ENCODE results near the gene PDE9A.
"Not testable (repeated sequence)": the region's sequence is repeated elsewhere in the genome, so short reads cannot be mapped to it uniquely, and the experiment has no call there.

The PDE9A gene

DNA sequence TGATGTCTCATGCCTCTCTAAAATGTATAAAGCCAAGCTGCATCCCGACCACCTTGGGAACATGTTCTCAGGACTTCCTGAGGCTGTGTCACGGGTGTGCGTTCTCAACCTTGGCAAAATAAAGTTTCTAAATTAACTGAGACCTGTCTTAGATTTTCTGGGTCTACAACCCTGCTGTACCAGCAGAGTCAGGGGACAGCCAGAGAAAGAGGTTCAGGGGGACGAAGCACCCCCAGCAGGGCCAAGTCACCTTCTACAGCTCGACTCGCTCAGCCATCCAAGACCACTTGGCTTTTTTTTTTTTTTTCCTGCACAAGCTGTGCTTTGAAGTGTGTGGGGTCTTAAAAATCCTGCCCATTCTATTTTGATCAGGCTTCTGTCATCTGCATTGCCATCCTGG, 28.5 kb upstream of the PDE9A start:
- no peak for DNase-seq

DNA sequence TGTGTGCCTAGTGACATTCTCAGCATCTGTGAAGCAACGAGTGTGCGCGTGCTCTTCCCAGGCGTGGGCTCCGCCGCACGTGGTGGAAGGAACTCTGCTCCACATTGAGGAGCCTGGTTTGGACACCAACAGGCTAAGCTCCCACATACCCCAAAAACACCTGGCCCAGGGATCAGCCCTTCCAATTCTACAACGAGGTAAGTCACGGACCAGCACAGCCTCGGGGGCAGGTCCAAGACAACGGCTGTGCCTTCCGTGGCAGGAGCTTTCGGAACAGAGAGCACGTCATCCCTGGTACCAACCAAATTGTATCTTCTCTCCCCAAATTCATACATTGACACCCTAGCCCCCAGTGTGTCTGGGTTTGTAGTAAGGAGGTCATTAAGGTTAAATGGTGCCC, 27.2 kb upstream of the PDE9A start:
- DNase-seq, result no peak

DNA sequence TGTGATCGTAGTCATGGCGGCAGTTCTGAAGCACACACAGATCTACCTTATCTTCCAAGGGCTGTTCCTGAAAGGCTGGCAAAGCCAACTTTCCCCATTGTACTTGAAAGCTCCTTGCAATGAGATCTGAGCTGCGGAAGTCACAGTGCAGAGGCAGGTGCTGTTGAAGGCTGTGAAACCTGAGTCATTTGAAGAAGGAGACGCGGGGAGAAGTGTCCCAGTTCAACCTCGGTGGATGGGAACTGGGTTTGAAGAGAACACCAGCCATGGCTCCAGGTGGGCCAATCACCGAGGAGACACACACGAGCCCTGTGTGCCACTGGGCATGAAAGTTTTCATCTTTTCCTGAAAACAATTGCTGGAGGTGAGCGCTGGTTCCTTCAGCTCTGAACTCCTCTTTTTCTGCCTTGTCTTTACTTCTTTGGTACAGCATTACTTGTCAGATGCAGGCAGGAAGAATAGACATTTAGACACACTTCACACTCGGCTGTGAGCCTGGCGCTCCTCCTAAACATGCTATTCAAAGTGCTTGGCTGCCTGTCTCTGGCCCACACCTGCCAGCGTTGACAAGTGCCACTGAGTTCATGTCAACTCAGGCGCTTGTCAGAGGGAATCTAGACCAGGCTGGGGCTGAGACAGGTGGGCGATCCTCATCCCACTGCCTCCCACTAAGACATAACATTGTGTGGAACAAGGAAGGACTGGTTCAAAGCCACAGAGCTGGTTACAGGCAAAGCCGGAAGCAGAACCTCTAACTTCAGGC, 25.7 kb upstream of the PDE9A start:
- no peak for DNase-seq

DNA sequence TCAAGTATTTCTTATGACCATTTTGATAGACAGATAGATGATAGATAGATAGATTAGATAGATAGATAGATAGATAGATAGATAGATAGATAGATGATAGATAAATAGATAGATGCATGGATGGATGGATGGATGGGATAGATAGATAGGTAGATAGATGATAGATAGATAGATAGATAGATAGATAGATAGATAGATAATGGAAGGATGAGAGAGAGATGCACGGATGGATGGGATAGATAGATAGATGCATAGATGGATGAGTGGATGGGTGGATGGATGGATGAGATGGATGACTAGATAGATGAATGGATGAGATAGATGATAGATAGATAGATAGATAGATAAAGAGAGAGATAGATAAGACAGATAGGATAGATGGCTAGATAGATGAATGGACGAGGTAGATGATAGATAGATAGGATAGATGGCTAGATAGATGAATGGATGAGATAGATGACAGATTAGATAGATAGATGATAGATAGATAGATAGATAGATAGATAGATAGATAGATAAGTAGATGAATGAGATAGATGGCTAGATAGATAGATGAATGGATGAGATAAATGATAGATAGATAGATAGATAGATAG, 24.9 kb upstream of the PDE9A start:
- not testable (repeated sequence) for DNase-seq

DNA sequence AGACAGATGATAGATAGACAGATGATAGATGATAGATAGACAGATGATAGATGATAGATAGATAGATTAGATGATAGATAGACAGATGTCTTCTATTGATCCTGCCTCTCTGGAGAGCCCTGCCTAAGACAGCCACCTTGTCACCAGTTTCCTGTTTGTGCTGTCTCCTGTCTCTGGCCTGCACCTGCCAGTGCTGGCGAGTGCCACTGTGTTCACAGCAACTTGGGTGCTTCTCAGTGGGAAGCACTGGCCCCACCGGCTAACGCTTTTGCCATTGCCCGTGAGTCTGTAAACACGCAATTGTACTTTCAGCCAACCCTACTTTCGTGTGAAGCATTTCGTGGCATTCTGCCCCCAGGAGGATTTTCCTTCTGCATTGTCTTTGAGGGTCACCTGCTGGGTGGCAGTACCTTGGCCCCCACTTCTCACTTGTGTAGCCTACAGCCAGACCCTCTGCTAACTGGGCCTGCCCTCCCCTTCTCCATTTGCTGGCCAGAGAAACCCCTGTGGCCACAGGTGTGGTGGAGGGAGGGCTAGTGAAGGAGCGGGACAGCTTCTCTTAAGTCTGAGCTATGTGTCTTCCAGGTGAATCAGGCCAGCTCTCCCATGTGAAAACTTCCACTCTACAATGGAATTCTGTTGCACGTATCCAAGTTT, 23.4 kb upstream of the PDE9A start:
- DNase-seq, result no peak

DNA sequence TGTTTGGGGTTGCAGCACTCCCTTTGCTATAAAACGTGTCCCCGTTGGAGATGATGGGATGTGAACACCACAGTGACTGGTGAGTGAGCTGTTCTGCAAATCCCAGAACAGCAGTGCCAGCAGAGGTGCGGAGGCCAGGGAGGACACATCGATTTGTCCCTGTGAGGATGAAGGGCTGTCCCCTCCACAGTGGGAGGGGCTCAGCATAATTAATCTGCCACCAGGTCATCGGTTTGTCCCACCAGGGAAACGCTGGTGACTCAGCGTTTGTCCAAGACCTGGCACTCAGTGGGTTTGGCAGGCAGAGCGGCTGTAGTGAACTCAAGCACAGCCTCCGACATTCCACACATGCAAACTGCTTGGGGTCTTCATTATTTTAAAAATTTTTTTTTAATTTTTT, 22.8 kb upstream of the PDE9A start:
- no peak for DNase-seq

DNA sequence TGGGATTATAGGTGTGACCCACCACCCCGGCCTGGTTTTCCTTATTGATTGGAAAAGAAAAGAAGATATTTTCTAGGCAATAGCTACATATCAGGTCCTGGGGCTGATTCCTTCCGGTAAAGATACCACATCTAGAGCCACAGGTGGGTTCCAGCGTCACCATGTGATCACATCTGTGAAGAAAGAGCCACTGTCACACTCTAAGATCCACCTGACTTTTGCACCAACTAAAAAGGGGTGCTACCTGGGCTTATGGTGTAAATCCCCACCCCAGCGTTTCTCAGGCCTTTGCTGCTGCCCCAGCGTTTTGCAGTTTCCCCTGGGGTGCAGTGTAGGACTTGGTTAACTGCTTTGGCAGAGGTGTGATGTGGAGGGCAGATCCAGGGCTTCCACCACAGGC, 22.3 kb upstream of the PDE9A start:
- no peak for DNase-seq

DNA sequence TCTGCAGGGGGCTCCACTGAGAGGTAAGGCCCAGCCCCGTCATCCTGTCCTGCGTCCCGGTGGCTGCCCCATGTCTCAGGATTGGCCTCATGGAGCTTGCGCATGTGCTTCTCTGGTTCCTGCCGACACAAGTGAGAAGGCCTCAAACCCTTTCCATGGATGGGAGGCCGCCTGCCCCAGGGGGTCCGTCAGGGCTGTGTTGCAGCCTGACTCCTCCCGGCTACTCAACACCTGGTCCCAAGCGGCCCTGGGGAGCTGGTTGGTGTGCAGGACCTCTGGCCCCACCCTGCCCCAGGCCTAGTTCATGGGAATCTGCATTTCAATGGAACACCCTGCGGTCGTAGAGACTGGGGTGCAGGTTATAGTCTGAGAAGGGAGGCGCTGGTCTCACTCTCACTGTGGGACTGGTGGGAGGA, 21.1 kb upstream of the PDE9A start:
- no peak for DNase-seq

DNA sequence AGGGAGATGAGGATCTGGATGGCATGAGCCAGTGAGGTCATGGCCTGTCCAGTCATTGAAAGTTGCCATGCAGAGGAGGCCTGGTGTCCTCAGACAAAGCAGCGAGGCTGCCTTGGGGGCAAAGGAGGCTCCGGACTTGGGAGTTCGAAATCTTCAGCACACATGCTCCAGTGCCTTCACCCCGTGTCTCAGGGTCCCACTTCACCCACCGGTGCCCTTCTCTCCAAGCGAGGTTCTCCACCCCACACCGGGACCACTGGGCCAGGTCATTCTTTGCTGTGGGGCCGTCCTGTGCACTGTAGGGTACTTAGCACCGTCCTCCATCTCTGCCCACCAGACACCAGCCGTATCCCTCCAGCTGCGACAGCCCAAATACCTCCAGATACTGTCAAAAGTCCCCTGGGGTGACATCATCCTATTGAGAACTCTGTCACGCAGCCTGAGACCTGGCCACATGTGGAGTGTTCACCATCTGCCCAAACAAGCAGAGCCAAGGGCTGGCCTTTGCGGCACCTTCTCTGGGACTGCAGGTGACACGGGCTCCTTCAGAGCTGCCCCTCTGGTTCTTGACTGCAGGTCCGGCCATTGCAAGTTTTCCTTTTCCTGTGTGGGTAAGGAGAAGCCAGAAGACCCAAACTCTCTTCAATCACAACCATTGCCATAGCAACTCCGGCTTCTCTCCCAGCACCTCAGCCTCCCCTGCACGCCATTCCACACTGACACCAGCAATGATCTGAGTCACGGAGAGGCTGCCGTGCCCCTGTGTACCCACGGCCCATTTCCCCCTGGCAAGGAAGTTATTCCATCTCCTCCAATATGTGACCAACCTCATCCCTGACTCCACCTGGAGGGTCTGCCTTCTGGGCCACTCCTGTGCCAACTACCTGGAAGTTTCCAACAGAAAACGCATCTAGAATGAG, 20.4 kb upstream of the PDE9A start:
- DNase-seq, result no peak

DNA sequence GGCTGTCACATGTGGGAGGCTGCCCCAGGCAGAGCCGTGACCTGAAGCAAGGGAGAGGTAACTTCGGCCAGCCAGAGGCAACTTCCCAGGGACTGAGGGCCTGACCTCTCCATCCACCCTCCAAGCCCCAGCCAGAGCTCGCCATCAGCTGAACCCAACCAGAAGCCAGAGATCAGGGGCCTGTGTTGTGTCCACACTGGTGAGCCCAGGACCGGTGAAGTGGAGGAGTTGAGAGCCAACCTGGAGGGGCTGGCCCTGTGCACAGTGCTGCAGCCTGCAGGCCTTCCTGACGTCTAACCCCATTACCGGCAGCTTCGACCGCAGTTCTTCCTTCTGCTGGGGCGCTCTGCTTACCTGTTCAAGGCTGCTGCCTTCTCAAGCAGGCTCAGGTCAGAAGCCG, 19.6 kb upstream of the PDE9A start:
- no peak for DNase-seq

DNA sequence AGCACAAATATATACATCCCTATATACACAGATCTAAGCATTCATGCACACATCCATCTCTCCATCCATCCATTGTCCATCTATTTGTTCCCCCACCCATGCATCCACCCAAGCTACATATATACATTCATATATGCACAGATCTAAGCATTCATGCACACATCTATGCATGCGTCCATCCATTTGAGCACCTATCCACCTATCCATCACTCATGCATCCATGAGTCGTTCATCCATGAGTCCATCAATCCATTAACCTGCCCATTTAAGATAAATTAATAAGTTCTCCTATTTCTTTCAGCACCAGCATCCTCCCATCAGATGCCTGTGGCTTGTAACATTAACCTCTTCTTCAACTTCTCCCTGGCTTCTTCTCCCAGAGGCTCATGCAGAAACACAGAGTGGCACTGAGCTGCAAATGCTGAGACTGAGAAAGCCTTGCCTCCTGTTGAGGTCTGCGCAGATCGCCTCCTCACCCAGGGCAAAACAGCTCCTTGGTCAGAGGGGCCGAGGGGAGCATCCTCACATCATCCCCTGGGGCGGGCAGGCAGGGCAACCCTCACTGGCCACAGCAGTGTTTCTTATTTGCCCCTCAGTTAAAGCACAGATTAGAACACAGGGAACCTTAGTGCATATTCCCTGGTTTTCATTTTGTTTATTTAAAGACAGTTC, 17.4 kb upstream of the PDE9A start:
- no peak for DNase-seq

DNA sequence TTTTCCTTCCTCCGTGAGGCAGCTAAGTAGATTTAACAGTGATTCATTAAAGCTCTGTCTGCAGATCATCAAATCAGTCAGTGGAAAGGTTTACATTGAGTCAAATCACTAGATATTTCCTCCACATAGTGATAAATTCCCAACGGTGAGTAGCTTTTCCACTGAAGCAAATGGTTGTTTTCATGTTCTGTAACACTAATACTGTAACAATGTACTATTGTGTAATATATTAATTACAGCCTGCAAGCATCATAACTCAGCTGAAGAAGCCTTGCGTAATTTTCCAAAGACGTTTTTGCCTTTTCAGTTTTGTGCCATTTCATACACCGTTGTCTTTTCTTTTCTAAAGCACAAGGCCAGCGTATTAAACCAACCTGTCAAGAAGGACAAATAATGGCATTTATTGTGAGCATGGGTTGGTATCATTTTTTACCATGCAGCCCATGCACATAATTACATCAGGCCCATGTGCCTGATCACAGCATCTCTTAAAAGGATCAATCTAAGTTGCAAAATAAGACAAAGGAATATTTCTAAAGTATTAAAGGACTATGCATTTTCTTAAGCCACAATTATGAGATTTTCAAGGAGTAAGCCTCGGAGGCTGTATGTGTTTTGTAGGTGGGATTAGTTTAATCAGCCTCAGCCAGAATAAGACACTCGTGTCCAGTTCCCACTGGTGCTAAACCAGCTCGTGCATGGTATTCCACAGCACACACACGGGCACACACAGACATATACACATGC, 16.7 kb upstream of the PDE9A start:
- DNase-seq, result no peak

DNA sequence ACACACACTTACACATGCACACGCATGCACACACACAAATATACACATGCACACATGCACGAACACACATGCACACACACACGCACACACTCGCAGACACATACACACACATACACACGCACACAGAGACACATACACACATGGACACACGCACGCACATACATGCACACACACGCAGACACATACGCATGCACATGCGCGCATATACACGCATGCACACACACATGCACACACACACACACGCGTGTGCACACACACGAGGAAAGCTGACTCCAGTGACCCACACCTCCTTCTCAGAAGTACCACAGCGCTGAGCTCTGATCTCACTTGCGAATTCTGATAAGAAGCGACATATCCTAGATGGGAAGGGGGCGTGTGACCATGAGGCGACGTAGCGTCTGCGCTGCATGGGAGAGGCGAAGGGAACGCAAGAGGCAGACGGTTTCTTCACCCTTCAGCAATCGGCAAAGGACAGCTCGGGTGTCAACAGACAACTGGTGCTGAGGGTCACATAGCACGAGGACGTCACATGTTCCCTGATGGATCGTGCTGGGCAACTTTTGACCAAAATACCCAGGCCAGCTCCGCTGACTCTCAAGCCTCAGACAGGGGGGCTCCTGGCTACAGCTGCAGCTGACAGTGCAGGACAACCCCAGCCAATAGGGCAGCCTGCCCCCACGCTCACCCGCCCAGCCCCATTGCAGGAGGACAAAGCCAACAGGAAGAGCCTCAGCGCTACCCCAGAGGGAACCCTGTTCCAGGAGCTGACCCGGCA, 16.0 kb upstream of the PDE9A start:
- DNase-seq, result no peak

DNA sequence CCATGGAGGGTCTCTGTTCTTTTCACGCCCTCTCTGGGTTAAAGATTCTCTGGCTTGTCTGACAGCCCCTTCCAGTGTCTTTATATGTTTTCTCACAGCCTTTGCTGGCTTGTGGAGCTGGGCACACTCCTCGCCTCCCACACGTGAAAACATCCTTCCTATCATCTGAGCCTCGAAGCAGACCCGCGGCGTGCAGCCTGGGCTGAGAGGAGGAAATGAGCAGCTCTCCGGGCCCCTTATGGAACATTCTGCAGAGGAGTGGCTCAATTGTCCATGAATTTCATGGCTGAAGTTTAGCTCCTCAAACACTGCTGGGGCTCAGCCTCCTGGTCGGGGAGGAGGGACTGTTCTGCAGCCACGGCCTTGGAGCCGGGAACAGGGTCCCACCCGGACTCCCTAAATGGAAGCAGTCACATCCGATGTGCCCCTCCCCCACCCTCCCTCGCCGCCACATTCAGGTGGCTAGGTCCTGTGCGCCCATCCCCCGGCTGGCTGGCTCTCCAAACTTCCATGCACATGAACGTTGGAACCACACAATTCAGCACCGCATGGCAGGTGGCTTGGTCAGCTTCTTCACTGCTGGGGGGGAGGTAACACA, 15.1 kb upstream of the PDE9A start:
- DNase-seq, result no peak

DNA sequence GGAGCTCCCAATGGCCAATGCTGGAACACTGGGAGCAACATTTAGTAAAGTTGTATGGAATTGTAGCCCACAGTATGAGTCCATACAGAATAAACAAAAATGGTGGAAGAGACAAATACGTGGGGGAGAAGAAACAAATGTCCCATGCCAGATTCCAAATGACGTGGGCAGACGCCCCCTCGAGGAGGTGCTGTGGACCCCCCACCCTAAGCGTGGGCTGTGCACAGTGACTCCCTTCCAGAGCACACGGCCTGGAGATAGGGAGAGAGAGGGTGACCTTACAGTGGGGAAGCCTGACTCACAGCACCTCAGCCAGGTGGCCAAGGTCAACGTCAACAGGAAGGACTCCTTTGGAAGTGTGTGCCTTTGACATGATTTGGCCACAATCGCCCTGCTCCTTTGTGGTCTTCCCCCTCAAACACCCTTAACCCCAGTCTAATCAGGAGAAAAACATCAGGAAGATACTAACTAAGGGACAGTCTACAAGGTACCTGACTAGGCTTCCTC, 13.7 kb upstream of the PDE9A start:
- DNase-seq, result no peak

DNA sequence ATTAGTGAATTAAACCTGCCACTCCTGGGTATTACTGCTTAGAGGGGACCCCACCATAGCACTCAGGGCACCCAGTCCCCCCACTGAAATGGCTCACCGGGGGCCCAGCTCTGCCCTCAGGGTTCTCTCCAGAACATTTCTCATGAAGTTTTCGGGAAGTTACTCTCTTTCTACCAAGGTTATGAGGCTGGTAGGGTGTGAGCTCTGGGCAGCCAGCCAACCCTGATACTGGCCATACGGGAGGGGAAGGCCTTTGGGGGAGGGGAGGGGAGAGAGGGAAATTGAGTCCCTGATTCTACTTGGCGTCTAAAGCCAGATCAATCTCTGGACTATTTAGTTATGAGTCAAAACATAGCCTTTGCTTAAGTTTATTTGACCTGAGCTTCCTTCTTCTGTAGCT, 12.9 kb upstream of the PDE9A start:
- no peak for DNase-seq

DNA sequence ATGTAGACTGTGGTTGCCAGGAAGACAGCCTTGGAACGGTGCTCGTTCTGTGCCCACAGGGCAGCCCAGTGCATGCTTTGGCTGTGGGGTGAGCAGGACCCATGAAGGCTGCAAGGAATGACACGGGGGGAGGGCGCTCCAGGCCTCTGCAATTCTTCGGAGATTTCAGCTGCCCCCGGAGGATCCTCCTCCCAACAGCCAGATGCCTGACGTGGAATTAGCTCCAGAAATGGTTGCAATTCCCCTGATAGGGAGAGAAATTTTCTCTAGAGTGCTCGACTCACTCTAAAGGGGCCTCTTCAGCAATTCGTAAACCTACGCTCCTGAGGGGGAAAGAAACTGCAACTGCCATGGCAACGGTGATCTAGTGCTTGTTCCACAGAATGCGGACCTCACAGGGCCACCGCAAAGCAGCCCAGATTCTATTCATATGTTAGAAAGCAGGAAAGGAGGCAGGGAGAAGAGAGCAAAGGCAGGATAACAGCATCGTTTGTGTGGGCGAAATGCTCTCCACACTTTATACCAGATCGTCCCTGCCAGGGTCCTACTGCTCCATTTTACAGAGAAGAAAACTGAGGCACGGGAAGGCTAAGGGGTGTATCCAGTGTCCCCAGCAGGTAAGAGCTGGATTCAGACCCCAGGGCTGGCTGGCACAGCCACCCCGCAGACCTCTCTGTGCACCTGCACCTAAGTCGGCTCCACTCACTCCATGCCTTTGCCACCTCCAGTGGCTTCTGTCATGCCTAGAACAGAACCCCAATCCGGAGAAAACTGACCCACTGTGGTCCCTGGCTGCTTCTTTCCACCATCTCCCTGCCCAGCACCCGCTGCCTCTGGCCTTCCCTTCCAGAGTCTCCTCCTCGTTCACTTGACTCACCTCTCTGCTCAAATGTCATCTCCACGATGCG, 11.9 kb upstream of the PDE9A start:
- no peak for DNase-seq

DNA sequence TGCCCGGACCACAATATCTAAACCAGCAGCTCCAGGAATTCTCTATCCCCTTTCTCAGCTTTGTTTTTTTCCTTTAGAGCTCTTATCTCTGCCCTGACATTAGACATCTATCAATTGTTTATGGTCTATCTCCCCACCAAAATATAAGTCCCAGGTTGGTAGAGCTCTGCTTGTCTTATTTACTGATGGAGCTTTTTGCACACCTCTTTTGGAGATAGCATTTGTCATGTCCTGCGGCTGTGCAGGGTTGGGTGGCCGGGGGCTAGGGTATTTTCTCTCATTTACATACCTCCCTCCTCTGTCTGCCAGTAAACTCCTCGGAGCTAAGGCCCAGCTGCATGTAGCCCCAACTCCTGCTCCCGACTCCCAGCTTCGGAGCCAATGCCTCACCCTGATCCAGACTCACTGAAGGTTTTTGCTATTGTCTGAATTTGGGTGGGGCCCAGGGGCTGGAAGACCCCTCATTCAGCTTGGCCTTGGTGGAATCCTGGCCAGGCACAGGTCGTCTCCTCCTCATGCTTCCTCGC, 11.1 kb upstream of the PDE9A start:
- no peak for DNase-seq

Data from T-helper 1 cell (primary cell).